ENCODE measurements around the gene YOD1. TPM values are rescaled to one million over a fixed set of nuclear protein-coding genes. Genes with fewer than 3 reads are reported as not detected.

The YOD1 gene
- total RNA-seq, 1 experiment from 2014 or later: 12.5 TPM

DNA sequence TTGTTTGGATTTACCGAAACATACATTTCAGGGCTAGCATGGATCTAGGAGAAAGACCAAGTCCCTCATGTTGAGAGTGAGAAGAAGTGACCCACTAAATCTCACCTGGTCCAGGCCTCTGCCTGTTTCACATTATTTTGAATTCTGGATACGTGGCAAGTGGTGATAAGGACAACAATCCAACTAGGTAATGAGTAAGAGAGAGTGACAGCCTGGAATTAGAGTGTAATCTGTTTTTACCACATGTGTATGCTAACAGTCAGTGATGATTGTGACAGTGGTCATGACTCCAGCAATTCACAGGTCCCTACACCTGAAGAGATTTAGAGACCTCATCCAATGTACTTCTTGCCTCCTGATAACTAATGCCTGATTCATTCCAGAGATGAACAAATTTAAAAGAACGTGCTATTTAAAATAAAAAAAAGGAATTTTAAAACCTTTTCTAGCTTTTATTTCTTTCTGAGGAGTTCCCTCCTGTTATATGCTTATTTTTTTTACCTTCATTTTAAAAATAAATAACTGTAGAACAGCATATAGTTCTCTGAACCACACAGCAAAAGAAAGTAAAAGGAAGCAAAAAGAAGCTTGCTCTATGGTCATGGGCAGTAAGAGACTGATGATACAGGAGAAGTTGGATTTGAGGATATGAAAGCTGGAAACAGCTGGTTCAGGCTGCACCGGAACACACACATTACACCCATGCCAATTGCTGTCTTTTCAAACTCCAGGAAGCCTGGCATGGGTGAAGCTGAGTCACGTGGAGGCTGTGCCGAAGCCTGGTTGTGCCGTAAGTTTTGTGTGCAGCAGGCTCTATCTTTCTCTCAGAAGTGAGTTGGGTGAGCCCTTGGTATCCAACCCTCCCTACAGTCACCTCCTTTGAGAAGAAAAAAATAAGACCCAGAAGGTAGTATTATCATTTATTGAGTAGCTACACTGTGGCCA lies 33.1 kb downstream of the YOD1 start:
- TF ChIP-seq EZH2 (IDR thresholded peaks at IDR 0.05; ENCODE audit: low read depth): no peak
- TF ChIP-seq, protein P1, sequence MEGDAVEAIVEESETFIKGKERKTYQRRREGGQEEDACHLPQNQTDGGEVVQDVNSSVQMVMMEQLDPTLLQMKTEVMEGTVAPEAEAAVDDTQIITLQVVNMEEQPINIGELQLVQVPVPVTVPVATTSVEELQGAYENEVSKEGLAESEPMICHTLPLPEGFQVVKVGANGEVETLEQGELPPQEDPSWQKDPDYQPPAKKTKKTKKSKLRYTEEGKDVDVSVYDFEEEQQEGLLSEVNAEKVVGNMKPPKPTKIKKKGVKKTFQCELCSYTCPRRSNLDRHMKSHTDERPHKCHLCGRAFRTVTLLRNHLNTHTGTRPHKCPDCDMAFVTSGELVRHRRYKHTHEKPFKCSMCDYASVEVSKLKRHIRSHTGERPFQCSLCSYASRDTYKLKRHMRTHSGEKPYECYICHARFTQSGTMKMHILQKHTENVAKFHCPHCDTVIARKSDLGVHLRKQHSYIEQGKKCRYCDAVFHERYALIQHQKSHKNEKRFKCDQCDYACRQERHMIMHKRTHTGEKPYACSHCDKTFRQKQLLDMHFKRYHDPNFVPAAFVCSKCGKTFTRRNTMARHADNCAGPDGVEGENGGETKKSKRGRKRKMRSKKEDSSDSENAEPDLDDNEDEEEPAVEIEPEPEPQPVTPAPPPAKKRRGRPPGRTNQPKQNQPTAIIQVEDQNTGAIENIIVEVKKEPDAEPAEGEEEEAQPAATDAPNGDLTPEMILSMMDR (conservative IDR thresholded peaks at IDR 0.05): no peak
- H3K9me2 ChIP-seq (ENCODE audit: insufficient read depth): no peaks in the 10 kb centered on the region
- intact Hi-C loops (cut with micrococcal nuclease; ENCODE audit: unreplicated experiment): no loop called here
- no peak overlapping the region for H3K4me3 ChIP-seq
- H3K79me2 ChIP-seq (ENCODE audit: low read depth): no peaks in the 10 kb centered on the region
- POLR2A ChIA-PET (ENCODE audit: unreplicated experiment): interaction anchor here (0.6 to 0.7 kb wide), 4 partner anchors 9 to 313 kb away, joined by 3 to 8 read pairs (median 4); no protein-coding TSS in a partner anchor
- no peak overlapping the region for H3K27ac ChIP-seq
- no peaks in the 10 kb centered on the region for H3F3A ChIP-seq (ENCODE audit: insufficient read depth, low read depth)
- no TSS peak for BruUV-seq (replicated peaks)
- H3K27me3 ChIP-seq (ENCODE audit: insufficient read depth, low read depth): no peaks in the 10 kb centered on the region
- H4K20me1 ChIP-seq (ENCODE audit: insufficient read depth): no peaks in the 10 kb centered on the region
- H3K9me3 ChIP-seq (ENCODE audit: insufficient read depth, low read depth): no peaks in the 10 kb centered on the region
- CTCF ChIA-PET: interaction anchor here (3.0 kb wide), 1 partner anchor 11 kb away, joined by 11 read pairs; no protein-coding TSS in a partner anchor
- no peaks in the 10 kb centered on the region for H3K36me3 ChIP-seq (ENCODE audit: low read depth)
- peaks cover 35% of the 10 kb centered on the region for H3K4me1 ChIP-seq (replicated peaks; ENCODE audit: insufficient read depth)
- no peak overlapping the region for H3K4me2 ChIP-seq
- no peak for DNase-seq
- no peak overlapping the region for H2AFZ ChIP-seq

DNA sequence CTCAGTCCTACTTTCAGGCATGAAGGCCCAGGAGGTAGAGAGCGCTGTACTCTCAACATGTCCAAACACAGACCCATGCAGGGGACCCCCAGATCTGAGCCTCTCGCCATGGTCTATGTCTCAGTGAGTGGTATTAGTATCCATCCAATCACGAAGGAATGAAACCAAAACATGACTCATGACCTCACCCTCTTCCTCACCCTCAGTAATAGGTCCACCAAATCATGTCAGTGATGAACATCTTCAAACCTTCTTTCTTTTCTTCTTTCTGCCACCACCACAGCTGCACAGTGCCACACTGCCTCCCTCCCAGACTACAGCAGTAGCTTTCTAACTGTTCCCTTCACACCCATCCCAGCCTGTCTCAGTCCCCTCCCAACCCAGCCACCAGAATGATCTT lies 35.2 kb downstream of the YOD1 start:
- Histone ChIP-seq H3K4me2 (no peak overlapping the region), H3K4me3 (no peak overlapping the region), H3F3A (ENCODE audit: insufficient read depth, low read depth) (no peaks in the 10 kb centered on the region), H3K36me3 (ENCODE audit: low read depth) (no peaks in the 10 kb centered on the region), H3K27ac (no peak overlapping the region), H3K4me1 (replicated peaks; ENCODE audit: insufficient read depth) (peaks cover 17% of the 10 kb centered on the region), H4K20me1 (ENCODE audit: insufficient read depth) (no peaks in the 10 kb centered on the region), H2AFZ (no peak overlapping the region), H3K27me3 (ENCODE audit: insufficient read depth, low read depth) (no peaks in the 10 kb centered on the region), H3K9me2 (ENCODE audit: insufficient read depth) (no peaks in the 10 kb centered on the region), H3K9me3 (ENCODE audit: insufficient read depth, low read depth) (no peaks in the 10 kb centered on the region), H3K79me2 (ENCODE audit: low read depth) (no peaks in the 10 kb centered on the region)
- POLR2A ChIA-PET (ENCODE audit: unreplicated experiment): interaction anchor here (1.1 kb wide), 1 partner anchor 17 kb away, joined by 7 read pairs; the partner anchor contains the start of gene C1orf116
- intact Hi-C loops (cut with micrococcal nuclease; ENCODE audit: unreplicated experiment): no loop called here
- no TSS peak for BruUV-seq (replicated peaks)
- DNase-seq: no peak
- TF ChIP-seq, protein P1 (conservative IDR thresholded peaks at IDR 0.05): no peak
- no peak for TF ChIP-seq EZH2 (IDR thresholded peaks at IDR 0.05; ENCODE audit: low read depth)
- CTCF ChIA-PET: no interaction called here

DNA sequence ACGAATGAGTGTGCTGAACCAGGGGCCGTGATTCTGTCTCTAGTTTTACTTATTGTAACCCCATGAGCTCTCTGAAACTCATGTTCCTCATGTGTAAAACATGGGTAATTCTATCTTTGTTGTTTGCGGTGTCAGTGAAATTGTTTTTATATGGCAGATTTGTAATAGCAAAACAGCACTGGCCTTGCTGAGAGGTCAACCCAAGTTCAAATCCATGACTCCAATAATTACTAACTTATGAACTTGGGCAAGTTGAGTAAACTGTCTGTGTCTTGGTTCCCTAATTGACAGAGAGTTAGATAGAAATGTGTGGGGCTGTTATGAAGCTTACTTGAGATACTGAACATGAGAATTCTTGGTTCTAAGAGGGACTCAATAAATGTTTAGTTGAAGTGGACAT lies 36.3 kb downstream of the YOD1 start:
- no peaks in the 10 kb centered on the region for H3K9me2 ChIP-seq (ENCODE audit: insufficient read depth)
- CTCF ChIA-PET: no interaction called here
- H3K27ac ChIP-seq: no peak overlapping the region
- H3K4me1 ChIP-seq (replicated peaks; ENCODE audit: insufficient read depth): peaks cover 6% of the 10 kb centered on the region
- TF ChIP-seq EZH2 (IDR thresholded peaks at IDR 0.05; ENCODE audit: low read depth): no peak
- TF ChIP-seq, protein P1 (conservative IDR thresholded peaks at IDR 0.05): no peak
- H3K79me2 ChIP-seq (ENCODE audit: low read depth): no peaks in the 10 kb centered on the region
- DNase-seq: no peak
- no TSS peak for BruUV-seq (replicated peaks)
- no peaks in the 10 kb centered on the region for H4K20me1 ChIP-seq (ENCODE audit: insufficient read depth)
- H3F3A ChIP-seq (ENCODE audit: insufficient read depth, low read depth): no peaks in the 10 kb centered on the region
- H2AFZ ChIP-seq: no peak overlapping the region
- POLR2A ChIA-PET (ENCODE audit: unreplicated experiment): interaction anchor here (0.6 to 0.7 kb wide), 2 partner anchors 9 to 307 kb away, joined by 3 to 4 read pairs; partner anchors contain the start of gene CD55
- no peak overlapping the region for H3K4me2 ChIP-seq
- H3K36me3 ChIP-seq (ENCODE audit: low read depth): no peaks in the 10 kb centered on the region
- H3K9me3 ChIP-seq (ENCODE audit: insufficient read depth, low read depth): peaks cover 4% of the 10 kb centered on the region; the same call in 1 of the 2 replicates
- intact Hi-C loops (cut with micrococcal nuclease; ENCODE audit: unreplicated experiment): no loop called here
- H3K27me3 ChIP-seq (ENCODE audit: insufficient read depth, low read depth): no peaks in the 10 kb centered on the region
- no peak overlapping the region for H3K4me3 ChIP-seq

Measured in PC-9 (cell line).